GM19455 (cell line): ENCODE measurements around the gene CLEC18B.
"Not testable (repeated sequence)": the region's sequence is repeated elsewhere in the genome, so short reads cannot be mapped to it uniquely, and the experiment has no call there.

Experiments
- ATAC-seq: cut with Tn5 transposase; IDR thresholded peaks from one replicate; pipeline ENCODE4 v1.9.1; 2021; ENCODE audit not compliant: unreplicated experiment

CLEC18B gene

DNA sequence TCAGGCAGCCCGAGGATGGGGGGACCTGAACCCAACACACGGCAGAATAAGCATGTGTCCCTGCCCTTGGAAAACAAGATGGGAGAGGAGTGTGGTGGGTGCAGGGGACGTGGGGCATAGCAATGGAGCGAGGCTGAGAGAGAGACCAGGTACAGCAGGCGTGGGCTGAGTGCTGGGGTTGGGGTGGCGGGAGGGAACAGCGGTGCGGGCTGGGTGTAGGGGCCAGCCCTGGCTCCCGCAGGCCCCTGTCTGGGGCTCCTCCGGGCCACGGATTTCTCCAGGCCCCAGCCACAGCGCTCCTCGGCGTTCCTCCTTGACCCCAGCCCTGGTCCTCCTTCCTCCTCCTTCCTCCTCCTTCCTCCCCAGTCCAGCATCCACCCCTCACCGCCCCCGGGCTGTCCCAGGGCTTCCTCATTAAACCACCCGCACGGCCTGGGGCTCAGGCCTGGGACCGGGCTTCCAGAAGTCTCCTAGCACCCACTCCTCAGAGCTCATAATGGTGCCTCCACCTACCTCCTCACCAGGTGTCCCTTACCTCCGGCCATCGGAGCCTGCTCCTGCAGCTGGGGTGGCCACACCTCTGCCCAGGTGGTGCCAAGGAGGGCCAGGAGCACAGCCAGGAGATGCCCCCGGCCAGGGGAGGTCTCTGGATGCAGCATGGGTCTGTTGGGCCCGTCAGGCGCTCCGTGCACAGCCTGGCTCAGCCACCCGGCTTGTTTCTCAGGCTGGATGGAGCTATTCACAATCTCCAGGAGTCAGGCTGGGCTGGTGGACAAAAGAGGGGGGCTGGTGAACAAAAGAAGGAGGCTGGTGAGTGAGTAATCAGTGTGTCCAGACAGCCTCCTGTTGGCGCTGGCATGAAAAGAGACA lies at the start of gene CLEC18B:
Gene CLEC18B (minus strand): TSS at position 867 of the 870 bp plus-strand sequence. CDS start 208 bp downstream, at position 659.
- not testable (repeated sequence) for ATAC-seq

DNA sequence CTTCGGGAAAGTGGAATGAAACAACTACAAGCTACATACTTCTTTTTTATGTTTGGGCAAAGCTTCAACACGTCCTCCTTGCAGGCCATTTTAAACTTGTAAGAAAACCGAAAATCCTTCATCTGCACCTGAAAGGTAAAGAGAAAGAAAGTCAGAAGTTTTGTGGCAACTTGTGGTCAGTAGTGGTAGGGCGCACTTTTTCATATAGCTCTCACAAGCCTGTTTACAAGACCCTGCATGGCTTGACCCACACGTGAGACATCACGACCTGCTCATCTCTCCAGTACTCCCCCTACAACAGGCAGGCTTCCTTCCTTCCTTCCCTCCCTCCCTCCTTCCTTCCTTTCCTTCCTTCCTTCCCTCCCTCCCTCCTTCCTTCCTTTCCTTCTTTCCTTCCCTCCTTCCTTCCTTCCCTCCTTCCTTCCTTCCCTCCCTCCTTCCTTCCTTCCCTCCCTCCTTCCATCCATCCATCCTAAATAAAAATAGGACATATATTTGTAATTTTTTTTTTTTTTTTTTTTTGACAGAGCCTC lies 48.7 kb upstream of the CLEC18B start:
- no peak for ATAC-seq

DNA sequence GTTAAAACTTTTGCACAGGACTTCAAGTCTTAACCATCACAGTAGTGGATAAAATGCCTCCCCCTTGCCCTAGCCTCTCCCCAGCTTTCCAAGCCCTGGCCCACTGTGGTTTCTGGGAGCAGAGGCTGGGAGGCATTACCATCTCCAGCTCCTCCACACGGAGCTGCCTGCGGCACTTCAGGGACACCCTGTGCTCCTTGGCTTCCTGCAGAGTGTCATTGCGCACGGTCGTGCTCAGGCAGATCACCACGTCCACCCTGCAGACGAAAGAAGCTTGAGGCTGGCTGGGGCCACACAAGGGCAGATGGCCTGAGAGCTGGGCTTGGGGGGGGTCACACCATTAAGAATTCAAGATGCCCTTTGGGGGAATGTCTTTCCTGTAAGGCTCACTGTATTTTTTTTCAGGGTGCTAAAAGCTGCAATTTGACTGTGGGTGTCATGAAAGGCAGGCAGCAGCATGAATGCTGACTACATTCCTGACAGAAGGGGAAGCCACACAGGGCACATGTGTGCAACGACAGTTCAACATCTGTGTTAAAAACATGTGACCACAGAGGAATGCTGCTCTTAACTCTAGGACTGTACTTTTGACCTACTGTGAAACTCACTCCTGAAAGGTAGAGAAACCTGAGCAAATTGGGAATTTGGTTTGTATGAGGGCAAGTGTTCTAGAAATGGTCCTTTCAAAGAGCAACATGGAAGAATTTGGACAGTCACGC lies 47.7 kb upstream of the CLEC18B start:
- ATAC-seq, result no peak

DNA sequence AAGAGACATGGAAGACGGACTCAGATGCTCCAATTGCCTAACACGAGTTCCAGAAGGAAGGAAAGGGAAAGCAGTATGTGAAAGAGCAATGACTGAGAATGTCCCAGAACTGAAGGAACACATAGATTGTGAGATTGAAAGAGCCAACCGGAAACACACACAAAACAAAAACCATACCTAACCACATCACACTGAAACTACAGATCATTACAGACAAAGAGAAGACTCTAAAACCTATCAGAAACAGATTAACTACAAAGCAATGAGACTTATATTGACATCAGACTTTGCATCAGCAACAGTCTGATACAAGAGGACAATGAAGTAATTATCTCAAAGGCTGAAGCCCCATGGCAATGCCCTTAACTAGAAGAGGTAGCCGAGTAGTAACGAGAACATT lies 45.6 kb upstream of the CLEC18B start:
- peak; percentile 79 for ATAC-seq

DNA sequence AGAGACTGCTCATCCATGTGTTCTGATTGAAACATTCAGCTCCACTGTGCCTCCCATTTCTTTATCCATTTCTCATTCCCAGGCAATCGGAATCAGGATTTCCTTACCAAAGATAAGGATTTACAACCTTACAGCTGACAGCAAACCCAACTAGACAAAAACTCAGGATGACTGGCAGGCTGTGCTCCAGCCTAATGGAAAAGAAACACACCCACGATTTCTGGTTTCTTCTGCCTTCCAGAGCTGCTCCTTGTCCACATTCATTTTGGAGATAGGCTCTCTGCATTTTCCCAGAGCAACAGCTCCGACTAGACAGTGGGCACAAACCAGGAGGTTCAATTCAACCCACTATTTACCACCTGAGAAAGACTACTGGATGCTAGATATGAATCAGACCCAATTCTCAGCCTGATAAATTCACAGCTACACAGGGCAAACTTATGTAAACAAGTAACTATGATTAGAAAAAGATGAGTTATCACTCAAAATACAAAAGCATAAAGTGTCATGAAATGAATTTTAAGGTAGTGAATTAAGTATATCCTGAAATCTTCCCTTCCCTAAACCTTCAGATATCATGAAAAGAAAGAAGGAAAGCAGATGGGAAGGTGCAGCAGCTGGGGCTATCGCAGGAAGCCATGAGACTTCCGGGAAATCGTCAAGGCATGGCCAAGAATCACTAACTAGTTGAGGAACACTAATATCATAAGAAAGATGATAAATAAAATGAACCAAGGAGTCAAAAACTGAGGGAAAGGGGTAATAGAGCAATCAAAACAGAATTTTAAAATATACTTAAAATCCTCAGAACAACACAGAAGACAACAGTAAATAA lies 44.8 kb upstream of the CLEC18B start:
- ATAC-seq, result no peak

DNA sequence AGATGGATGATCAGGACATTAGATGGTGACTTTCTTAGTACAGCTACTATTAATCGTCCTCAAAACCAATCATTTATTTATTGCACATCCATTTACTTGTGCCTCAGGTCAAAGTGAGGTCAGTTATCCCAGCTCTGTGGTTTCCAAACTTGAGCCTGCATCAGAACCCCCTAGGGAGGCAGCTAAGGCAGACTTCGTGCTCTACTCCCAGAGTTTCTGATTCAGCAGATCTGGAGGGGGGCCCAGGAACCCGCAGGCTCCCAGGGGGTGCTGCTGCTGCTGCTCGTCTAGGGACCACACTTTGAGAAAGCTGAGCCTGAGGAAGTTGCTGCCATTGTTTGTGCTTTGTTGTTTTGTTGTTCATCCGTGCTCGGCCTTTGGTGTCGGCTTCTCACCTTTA lies 44.0 kb upstream of the CLEC18B start:
- ATAC-seq, result no peak

DNA sequence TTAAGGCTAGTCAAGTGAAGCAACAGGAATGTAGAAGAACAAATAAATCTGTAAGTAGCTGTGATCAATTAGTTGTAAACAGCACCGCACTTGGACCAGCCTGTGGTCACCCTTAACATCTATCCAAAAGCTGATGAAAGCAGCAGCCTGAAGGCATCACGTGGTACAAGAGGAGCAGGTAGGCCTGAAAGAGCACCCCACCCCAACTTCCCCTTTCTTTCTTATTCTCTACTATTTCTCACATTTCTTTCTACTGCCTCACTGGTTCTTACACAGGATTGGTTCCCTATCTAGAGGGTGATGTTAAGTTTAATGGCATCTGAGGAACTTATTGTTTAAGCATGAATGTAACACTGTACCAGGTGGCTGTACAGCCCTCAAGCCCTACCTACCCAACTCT lies 42.6 kb upstream of the CLEC18B start:
- ATAC-seq, result no peak

DNA sequence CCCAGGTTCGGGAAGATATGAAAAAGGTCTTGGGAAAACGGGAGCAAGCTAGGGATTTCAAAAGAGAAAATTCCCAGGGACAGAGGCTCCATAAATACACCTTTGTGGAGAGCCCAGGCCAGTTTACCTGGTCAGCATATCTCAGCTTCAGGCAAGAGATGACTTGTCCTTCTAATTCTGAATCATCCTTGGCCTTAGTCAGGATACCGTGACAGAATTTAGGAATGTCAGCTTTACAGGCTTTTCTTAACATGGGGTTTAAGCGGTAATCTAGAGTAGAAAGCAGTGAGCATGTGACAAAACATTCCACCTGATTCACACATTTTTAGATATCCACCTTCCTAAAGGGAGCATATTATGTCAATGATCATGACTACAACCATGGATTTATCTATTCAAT lies 41.1 kb upstream of the CLEC18B start:
- no peak for ATAC-seq

DNA sequence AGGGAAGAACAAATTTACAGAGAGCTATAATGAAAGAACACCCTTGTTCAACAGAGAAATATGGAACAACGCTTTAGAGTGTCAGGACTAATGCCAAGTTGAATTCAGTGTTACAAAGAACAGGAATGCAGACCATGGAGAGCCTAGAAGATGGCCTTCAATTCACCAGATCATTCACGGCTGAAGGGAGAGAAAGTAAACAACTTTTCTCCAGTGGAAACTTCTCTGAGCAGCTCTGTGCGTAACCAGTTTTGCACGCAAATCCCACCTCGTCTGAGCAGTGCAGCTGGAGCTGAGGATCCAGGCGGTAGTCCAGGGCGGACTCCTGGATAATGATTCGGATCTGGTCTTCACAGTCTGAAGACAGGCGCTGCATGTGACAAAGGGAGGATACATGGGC lies 40.5 kb upstream of the CLEC18B start:
- ATAC-seq, result no peak

DNA sequence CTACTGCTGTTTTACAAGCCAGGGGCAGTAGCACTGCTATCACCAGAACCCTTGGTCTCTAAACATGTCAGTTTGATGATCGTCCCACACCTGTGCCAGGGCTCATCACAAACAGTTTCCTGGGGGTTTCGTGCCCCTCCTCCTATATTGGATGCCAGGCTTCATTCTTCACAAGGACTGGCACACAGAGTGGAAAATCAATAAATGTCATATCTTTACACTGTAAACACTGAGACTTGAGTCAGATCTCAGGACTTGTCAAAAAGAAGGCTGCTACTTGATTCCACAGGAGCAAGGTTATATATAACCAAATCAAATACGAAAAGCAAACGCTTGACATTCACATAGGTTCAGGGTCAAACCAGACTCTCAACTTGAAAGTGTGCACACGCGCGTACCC lies 39.3 kb upstream of the CLEC18B start:
- no peak for ATAC-seq

DNA sequence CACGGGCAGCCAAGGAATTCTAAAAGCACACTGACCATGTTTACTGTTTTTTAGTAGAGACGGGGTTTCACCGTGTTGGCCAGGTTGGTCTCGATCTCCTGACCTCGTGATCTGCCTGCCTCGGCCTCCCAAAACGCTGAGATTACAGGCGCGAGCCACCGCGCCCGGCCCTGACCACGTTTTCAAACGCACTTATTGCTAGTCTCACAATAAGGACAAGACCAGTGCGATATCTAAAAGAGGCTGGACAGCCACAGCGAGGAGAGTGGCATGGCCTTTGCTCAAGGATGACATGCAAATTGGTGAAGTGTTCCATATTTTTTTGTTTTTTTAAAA lies 35.0 kb upstream of the CLEC18B start:
- ATAC-seq, result no peak

DNA sequence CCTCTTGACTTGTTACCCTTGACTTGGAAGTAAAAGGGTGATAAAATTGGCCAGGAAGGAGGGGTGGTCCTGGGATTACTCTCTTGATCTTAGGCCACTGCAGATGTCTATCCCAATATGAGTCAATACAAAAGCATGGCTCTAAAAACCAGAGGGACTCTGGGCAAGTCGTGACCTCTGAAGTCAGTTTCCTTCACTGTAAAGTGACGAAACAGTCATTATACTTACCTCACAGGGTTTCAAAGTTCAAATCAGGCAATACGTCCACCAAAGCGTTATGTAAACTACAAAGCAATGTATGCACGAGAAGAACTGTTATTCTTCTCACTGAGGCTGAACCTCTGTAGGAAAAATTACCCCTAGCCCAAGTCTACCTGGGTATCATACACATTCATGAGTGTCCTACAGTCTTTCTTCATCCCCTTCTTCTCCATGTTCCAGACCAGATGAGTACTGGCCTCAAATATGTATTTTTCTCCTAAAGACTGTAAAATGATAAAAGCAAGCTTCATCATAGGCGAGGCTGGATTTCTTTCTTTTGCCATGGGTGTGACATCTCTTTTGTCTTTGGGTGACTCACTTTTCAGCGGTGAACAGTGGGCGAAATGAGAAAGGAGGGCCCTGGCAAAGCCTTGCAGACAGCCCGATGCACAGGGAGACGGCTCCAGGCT lies 34.5 kb upstream of the CLEC18B start:
- ATAC-seq, result no peak

DNA sequence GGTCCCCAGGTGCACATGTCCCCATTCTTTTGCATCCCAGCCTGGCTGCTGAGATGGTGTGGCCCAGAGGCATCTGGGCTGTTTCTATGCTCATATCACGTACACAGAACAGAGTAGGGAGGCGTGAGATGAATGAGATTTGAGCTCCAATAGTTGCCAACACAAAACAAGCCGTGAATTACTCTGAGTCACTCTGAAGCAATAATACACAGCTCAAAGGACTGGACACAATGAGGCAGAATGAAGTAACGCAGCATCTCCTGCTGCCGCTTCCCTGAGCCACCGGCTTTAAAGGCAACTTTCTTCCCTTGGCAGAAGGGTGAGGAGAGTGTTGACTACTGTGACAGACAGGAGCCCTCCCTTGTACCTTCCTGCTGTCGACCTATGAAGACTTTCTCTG lies 33.9 kb upstream of the CLEC18B start:
- ATAC-seq, result no peak

DNA sequence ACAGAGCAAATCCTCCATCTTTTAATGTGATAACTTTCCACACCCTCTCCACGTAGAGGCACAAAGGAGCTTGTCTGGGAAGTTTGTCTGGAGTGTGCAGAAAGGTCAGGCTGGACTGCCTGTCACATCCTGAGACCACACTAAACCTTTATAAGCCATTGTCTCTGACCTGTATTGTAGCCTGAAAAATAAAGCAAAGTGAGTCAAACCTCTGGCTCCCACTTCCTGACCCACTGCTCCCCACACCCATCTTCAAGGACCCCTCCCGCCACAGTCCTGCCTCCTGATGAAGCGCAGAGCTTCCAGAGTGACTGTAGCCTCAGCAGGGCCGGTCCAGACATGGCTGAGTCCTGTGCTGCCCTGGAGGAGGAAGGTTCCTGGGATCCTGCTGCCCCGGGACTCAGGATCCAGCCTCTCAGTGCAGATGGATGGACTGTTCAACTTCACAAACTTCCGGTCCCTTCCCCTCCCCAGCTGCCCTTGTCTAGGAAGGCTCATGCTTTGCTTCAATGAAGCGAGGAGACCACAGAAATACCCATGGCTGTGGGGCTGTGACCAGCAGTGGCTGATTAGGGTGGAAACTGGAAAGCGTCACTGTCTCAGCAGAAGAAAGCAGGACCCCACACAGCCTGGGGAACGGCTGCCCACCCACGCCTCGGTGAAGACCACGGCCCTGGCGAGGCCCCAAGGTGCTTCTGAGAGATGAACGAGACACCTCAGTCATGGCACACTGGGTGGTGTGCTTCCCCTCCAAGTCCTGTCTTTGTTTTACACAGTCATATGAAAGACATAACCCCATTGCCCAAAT lies 30.9 kb upstream of the CLEC18B start:
- ATAC-seq, result peak; percentile 68

DNA sequence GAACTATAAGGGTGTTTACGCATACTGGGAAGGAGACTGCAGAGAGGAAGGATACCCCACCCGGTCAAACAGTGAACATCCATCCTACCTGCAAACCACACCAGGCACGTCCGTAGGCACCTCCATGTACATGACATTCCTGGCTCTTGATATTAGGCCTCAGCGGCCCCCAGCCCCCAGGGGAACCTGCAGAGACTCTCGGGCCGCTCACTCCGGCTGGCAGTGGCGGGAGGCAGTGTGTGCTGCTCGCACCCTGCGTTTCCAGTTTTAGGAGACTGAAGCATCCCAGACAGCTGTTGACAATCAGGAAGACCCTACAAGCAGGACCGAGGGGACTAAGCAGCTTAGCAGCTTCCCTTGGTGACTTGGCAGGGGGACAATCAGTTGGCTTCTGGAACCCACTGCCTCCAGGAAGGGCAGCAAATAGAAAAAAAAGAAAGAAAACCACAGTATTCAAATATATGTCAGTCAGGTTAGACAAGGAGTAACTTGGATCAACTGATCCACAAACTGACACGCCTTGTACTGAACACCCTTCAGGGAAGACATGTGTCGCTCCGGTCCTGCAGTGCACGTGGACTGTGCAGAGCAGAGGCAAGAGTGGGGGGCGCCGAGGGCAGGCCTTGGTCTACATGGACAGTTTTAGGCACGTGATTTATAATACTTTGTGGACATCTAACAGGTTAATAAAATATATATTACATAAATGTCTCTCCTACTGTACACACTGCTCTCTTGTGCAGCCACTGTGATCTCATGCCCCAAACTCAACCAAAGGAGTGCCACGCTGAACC lies 29.9 kb upstream of the CLEC18B start:
- ATAC-seq, result no peak

DNA sequence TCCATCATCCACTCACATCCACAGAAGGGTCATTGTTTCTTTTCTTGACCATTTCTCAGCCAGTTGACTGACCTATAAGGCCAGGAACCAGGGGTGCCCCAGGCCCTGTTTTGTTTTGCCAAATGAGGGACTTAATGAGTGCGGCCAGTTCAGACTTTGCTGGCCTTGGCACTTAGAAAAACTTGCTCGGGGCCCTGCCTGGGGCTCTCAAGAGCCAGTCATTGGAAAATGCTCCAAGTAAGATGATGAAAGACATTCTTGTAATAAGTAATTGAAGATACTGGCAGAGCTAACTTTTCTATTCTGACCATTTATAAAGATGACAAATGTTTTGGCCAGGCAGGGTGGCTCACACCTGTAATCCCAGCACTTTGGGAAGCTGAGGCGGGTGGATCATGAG lies 29.0 kb upstream of the CLEC18B start:
- ATAC-seq, result no peak

DNA sequence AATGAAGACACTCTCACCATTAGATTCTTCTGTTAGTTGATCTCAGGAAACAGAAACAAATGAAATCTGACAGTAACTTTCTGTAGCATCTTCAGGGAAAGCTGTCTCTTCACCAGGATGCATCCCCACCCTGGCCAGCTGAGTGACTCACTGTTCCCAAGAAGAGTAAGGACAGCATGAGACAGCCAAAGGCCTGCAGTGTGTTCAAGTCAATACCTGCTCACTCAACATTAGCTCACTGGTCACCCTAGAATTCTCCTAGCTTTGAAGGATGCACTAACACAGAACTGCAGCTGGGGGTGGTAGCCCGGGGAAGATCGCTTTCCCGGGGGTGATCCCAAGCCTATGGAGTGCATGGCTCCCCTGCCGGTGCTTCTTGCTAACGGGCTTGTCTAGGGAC lies 28.2 kb upstream of the CLEC18B start:
- ATAC-seq, result no peak

DNA sequence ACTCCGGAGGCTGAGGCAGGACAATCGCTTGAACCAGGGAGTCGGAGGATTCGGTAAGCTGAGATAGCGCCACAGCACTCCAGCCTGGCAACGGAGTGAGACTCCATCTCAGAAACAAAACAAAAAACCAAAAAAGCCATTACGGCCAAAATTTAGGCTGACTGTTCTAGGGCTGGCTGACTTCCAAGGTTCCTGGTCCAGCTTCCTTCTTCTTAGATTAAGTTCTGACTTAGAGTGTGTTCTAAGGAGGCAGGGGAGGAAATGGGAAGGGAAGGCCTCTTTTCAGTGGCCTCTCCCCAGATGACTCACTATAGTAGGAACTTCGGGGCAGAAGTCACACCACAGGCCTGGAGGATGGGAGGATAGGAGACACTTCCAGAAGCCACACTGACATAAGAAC lies 27.7 kb upstream of the CLEC18B start:
- no peak for ATAC-seq

DNA sequence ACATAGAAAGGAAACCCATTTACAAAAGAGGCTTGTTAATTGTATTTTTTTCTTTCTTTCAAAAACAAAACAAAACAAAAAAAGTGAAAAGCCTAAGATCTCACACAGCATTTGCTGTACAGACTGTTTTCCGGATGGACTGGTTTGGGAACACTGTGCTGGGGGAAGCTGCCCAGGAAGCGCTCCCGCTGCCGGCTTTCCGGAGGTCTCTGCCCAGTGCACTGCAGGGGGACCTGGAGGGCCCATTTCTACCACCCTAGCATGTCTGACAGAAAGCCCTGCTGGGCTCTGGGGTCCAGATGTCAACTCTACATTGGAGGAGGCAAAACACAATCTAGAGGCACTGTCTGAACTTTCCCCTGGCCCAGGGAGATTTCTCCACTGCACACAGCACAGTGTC lies 26.3 kb upstream of the CLEC18B start:
- ATAC-seq, result no peak
